Measurements from ENCODE around the gene CPTP.
A peak's percentile ranks its signal among the peaks of the same experiment; 100 is the strongest.

Gene CPTP

GRCh38 chr1:1371746-1372711, 47.4 kb downstream of the CPTP start:
- H3K4me1 ChIP-seq (ENCODE audit: control extremely low read depth in 1 of 4, control insufficient read depth in 4 of 4, insufficient read depth in 4 of 4, low read length in 3 of 4), result peaks cover 0 to 47% (median 40%) of the 10 kb centered on the region in 4 experiments
- WGBS (ENCODE audit: insufficient coverage), result 38% methylated on average over 19 of the region's 26 CpGs
- peaks cover 0 to 5% (median 2%) of the 10 kb centered on the region in 5 experiments for H3K9me3 ChIP-seq (ENCODE audit: control extremely low read depth in 1 of 5, control insufficient read depth in 4 of 5, insufficient read depth in 2 of 5, low read depth in 1 of 5, low read length in 4 of 5)
- H3K36me3 ChIP-seq (ENCODE audit: control insufficient read depth in 4 of 4, insufficient read depth in 4 of 4, low read length in 3 of 4), result peaks cover 0 to 19% (median 5%) of the 10 kb centered on the region in 4 experiments
- CTCF ChIA-PET, result interaction anchor here (0.6 to 3.7 kb wide), 17 partner anchors 10 to 105 kb away, joined by 3 to 27 read pairs (median 4); partner anchors contain the start of genes CCNL2 and MXRA8
- no peak overlapping the region for H3K27ac ChIP-seq (ENCODE audit: insufficient read depth in 1 of 2, low read depth in 1 of 2, low read length in 2 of 2, poor library complexity in 1 of 2, severe bottlenecking in 2 of 2)
- peaks cover 0 to 19% (median 0%) of the 10 kb centered on the region in 5 experiments for H3K27me3 ChIP-seq (replicated peaks in 2 of 5; ENCODE audit: control insufficient read depth in 4 of 5, insufficient read depth in 5 of 5, low read length in 4 of 5)
- peak; percentile 43 to 61 (median 54) for DNase-seq
- POLR2A ChIA-PET, result no interaction called here
- peak overlapping the region in 3 of 7 experiments; percentile 11 to 32 (median 19) for H3K4me3 ChIP-seq (ENCODE audit: control insufficient read depth in 1 of 7, extremely low read depth in 1 of 7, insufficient read depth in 4 of 7, low read depth in 2 of 7, low read length in 6 of 7)

DNA sequence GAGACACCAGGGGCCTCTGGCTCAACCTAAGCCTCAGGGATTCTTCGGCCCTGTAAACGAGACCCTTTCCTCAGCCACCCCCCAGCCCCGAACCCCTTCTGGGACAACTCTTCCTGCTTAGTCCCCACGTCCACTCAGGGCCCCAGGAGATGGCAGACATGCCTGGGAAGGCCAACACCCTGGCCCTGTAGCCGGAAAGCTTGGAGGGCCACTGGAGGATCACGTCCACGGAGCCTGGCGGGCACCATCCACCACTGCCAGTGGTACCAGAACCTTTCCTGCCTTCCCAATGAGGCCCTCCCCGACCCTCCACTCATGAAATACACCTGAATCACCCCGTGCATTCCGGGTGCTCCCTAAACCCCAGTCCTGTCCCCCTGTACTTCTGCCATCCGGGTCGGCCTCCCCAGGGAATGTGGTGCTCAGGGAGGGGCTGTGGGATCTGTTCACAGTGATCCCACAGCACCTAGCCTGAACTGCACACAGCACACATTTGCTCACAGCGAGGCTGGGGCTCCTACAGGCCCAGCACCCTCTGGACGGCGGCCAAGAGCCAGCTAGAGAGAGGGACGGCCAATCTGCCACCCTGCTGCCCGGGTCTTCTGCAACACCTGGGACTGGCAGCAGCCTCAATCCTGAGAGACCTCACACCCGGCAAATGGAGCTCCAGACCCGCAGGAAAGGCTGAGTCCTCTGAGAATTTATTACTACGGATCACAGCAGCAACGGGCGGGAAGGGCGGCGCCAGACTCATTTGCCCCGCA, 48.6 kb downstream of the CPTP start:
- no peaks in the 10 kb centered on the region for H3K9me3 ChIP-seq (ENCODE audit: control extremely low read depth in 1 of 5, control insufficient read depth in 4 of 5, insufficient read depth in 2 of 5, low read depth in 1 of 5, low read length in 4 of 5)
- H3K27ac ChIP-seq (ENCODE audit: insufficient read depth in 1 of 2, low read depth in 1 of 2, low read length in 2 of 2, poor library complexity in 1 of 2, severe bottlenecking in 2 of 2), result no peak overlapping the region
- no peak for DNase-seq
- peak overlapping the region in 2 of 7 experiments; percentile 90 to 94 for H3K4me3 ChIP-seq (ENCODE audit: control insufficient read depth in 1 of 7, extremely low read depth in 1 of 7, insufficient read depth in 4 of 7, low read depth in 2 of 7, low read length in 6 of 7)
- H3K27me3 ChIP-seq (replicated peaks in 2 of 5; ENCODE audit: control insufficient read depth in 4 of 5, insufficient read depth in 5 of 5, low read length in 4 of 5), result peaks cover 0 to 13% (median 0%) of the 10 kb centered on the region in 5 experiments
- peaks cover 0 to 19% (median 5%) of the 10 kb centered on the region in 4 experiments for H3K36me3 ChIP-seq (ENCODE audit: control insufficient read depth in 4 of 4, insufficient read depth in 4 of 4, low read length in 3 of 4)
- ChIA-PET CTCF (interaction anchor here (0.8 to 3.7 kb wide), 11 partner anchors 13 to 104 kb away, joined by 3 to 27 read pairs (median 5); partner anchors contain the start of gene CCNL2), POLR2A (no interaction called here)
- WGBS (ENCODE audit: insufficient coverage), result 94% methylated on average over 22 of the region's 26 CpGs
- H3K4me1 ChIP-seq (ENCODE audit: control extremely low read depth in 1 of 4, control insufficient read depth in 4 of 4, insufficient read depth in 4 of 4, low read length in 3 of 4), result peaks cover 0 to 47% (median 40%) of the 10 kb centered on the region in 4 experiments

- WGBS (ENCODE audit: insufficient coverage), result 63% methylated on average over 52 of the region's 52 CpGs
- Histone ChIP-seq H3K36me3 (ENCODE audit: control insufficient read depth in 4 of 4, insufficient read depth in 4 of 4, low read length in 3 of 4) (peaks cover 0 to 19% (median 5%) of the 10 kb centered on the region in 4 experiments), H3K4me3 (ENCODE audit: control insufficient read depth in 1 of 7, extremely low read depth in 1 of 7, insufficient read depth in 4 of 7, low read depth in 2 of 7, low read length in 6 of 7) (peak overlapping the region; percentile 77 to 97 (median 90)), H3K4me1 (ENCODE audit: control extremely low read depth in 1 of 4, control insufficient read depth in 4 of 4, insufficient read depth in 4 of 4, low read length in 3 of 4) (peaks cover 0 to 47% (median 40%) of the 10 kb centered on the region in 4 experiments), H3K9me3 (ENCODE audit: control extremely low read depth in 1 of 5, control insufficient read depth in 4 of 5, insufficient read depth in 2 of 5, low read depth in 1 of 5, low read length in 4 of 5) (no peaks in the 10 kb centered on the region), H3K27ac (ENCODE audit: insufficient read depth in 1 of 2, low read depth in 1 of 2, low read length in 2 of 2, poor library complexity in 1 of 2, severe bottlenecking in 2 of 2) (peak overlapping the region in 1 of 2 experiments; percentile 91), H3K27me3 (replicated peaks in 2 of 5; ENCODE audit: control insufficient read depth in 4 of 5, insufficient read depth in 5 of 5, low read length in 4 of 5) (peaks cover 0 to 12% (median 0%) of the 10 kb centered on the region in 5 experiments)
- DNase-seq, result no peak
- CTCF ChIA-PET, result interaction anchor here (0.6 to 1.6 kb wide), 4 partner anchors 9 to 60 kb away, joined by 3 to 5 read pairs (median 4); no protein-coding TSS in a partner anchor
- POLR2A ChIA-PET, result no interaction called here
Measured at GRCh38 chr1:1373815-1374588, 49.4 kb downstream of the CPTP start.

GRCh38 chr1:1374589-1374928, 50.0 kb downstream of the CPTP start:
- WGBS (ENCODE audit: insufficient coverage), result 1% methylated on average over 22 of the region's 24 CpGs
- Histone ChIP-seq H3K27ac (ENCODE audit: insufficient read depth in 1 of 2, low read depth in 1 of 2, low read length in 2 of 2, poor library complexity in 1 of 2, severe bottlenecking in 2 of 2) (peak overlapping the region; percentile 85 to 91), H3K36me3 (ENCODE audit: control insufficient read depth in 4 of 4, insufficient read depth in 4 of 4, low read length in 3 of 4) (peaks cover 0 to 19% (median 5%) of the 10 kb centered on the region in 4 experiments), H3K4me3 (ENCODE audit: control insufficient read depth in 1 of 7, extremely low read depth in 1 of 7, insufficient read depth in 4 of 7, low read depth in 2 of 7, low read length in 6 of 7) (peak overlapping the region; percentile 77 to 97 (median 90)), H3K9me3 (ENCODE audit: control extremely low read depth in 1 of 5, control insufficient read depth in 4 of 5, insufficient read depth in 2 of 5, low read depth in 1 of 5, low read length in 4 of 5) (no peaks in the 10 kb centered on the region), H3K27me3 (replicated peaks in 2 of 5; ENCODE audit: control insufficient read depth in 4 of 5, insufficient read depth in 5 of 5, low read length in 4 of 5) (peaks cover 0 to 8% (median 0%) of the 10 kb centered on the region in 5 experiments), H3K4me1 (ENCODE audit: control extremely low read depth in 1 of 4, control insufficient read depth in 4 of 4, insufficient read depth in 4 of 4, low read length in 3 of 4) (peaks cover 0 to 47% (median 40%) of the 10 kb centered on the region in 4 experiments)
- POLR2A ChIA-PET, result interaction anchor here (1.7 kb wide), 1 partner anchor 25 kb away, joined by 10 read pairs; the partner anchor contains the start of gene CCNL2
- DNase-seq, result no peak
- CTCF ChIA-PET, result interaction anchor here (0.6 to 1.6 kb wide), 4 partner anchors 9 to 28 kb away, joined by 3 to 5 read pairs (median 4); no protein-coding TSS in a partner anchor

DNA sequence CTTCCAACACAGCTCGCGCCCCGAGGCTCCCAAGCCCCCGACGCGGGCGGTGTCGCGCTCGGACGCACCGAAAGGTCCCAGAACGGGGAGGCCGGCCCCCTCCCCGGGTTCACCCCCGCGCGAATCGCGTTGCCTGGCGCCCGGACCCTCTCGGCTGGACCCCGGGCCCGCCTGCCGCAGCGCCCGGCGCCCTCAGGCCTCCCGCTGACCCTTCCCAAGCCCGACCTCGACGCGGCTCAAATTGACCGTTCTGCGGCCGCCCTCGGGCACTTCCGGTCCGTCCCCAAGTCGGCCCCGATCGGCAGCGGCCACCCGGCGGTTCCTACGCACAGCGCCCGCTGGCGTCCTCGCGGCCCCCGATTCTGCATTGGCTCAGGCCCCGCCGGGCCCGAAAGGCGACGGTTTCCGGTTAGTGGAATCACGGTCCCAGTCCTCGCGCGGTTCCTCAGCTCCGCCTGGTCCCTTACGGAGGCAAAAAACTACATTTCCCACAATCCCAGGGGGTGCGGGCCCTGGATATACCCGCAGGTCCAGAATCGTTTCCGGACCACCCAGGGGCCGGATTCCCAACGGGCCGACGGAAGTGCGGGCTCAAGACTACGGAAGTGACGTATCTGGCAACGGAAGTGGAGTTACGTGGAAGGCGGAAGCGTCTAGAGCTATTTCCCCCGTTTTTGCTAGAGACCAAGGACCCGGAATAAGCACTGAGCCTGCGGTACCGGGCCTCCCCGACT, 50.5 kb downstream of the CPTP start, which contains the start of gene AURKAIP1:
Gene AURKAIP1 (minus strand): TSS at position 279 of the 734 bp plus-strand sequence. CDS start 451 bp downstream, outside the sequence.
- CTCF ChIA-PET, result interaction anchor here (0.6 to 1.6 kb wide), 7 partner anchors 10 to 66 kb away, joined by 3 to 5 read pairs (median 3); partner anchors contain the start of gene CCNL2
- peaks cover 0 to 19% (median 5%) of the 10 kb centered on the region in 4 experiments for H3K36me3 ChIP-seq (ENCODE audit: control insufficient read depth in 4 of 4, insufficient read depth in 4 of 4, low read length in 3 of 4)
- H3K27ac ChIP-seq (ENCODE audit: insufficient read depth in 1 of 2, low read depth in 1 of 2, low read length in 2 of 2, poor library complexity in 1 of 2, severe bottlenecking in 2 of 2), result peak within 1 kb of the TSS; percentile 85 to 91
- POLR2A ChIA-PET, result interaction anchor here (0.6 to 1.7 kb wide), 5 partner anchors 12 to 469 kb away, joined by 3 to 10 read pairs (median 4); partner anchors contain the start of gene CCNL2
- peaks cover 0 to 6% (median 0%) of the 10 kb centered on the region in 5 experiments for H3K27me3 ChIP-seq (replicated peaks in 2 of 5; ENCODE audit: control insufficient read depth in 4 of 5, insufficient read depth in 5 of 5, low read length in 4 of 5)
- DNase-seq, result peak; percentile 99 to 100 (median 100)
- H3K4me1 ChIP-seq (ENCODE audit: control extremely low read depth in 1 of 4, control insufficient read depth in 4 of 4, insufficient read depth in 4 of 4, low read length in 3 of 4), result peaks cover 0 to 47% (median 40%) of the 10 kb centered on the region in 4 experiments
- no peaks in the 10 kb centered on the region for H3K9me3 ChIP-seq (ENCODE audit: control extremely low read depth in 1 of 5, control insufficient read depth in 4 of 5, insufficient read depth in 2 of 5, low read depth in 1 of 5, low read length in 4 of 5)
- under 1% methylated on average over 81 of the region's 85 CpGs for WGBS (ENCODE audit: insufficient coverage)
- peak within 1 kb of the TSS; percentile 77 to 97 (median 90) for H3K4me3 ChIP-seq (ENCODE audit: control insufficient read depth in 1 of 7, extremely low read depth in 1 of 7, insufficient read depth in 4 of 7, low read depth in 2 of 7, low read length in 6 of 7)
